Gastrocnemius medialis (tissue), 4 donors: ENCODE measurements around the gene SAMD1. TPM values are rescaled to one million over a fixed set of nuclear protein-coding genes. Genes with fewer than 3 reads are reported as not detected.

Source experiments
- ATAC-seq, 2 donors: fragments of 150-250 bp; one replicate each; pipeline ENCODE4 v1.9.1; 2016
- DNase-seq, 2 donors: peaks; one replicate each; pipeline ENCODE4 v3.0.0-alpha.2; 2019
- H3K27ac ChIP-seq, 4 donors: fragments of 200-600 bp; sonication (generic); 1 replicate in 1 of 4; 2 replicates in 3 of 4; pipeline ENCODE4 v1.5.1; 2016 to 2018; ENCODE audit warnings: mild to moderate bottlenecking in 2 of 4, moderate library complexity in 1 of 4
- H3K27me3 ChIP-seq, 3 donors: fragments of 200-600 bp; sonication (generic) in 2 of 3; 1 replicate in 1 of 3; 2 replicates in 2 of 3; pipeline versions ENCODE4 v1.5.1 to v1.6.0; 2016 to 2019; ENCODE audit warnings: mild to moderate bottlenecking in 1 of 3, moderate library complexity in 1 of 3
- H3K36me3 ChIP-seq, 2 donors: fragments of 200-600 bp; sonication (generic) in 1 of 2; one replicate each; pipeline ENCODE4 v1.5.1; 2017 to 2018
- H3K4me1 ChIP-seq, 2 donors: fragments of 200-600 bp; sonication (generic) in 1 of 2; one replicate each; pipeline ENCODE4 v1.5.1; 2016 to 2017; ENCODE audit warnings: mild to moderate bottlenecking in 2 of 2
- H3K4me3 ChIP-seq, 4 donors: fragments of 200-600 bp; sonication (generic) in 3 of 4; 1 replicate in 1 of 4; 2 replicates in 3 of 4; pipeline ENCODE4 v1.5.1; 2016 to 2019; ENCODE audit warnings: mild to moderate bottlenecking in 2 of 4
- H3K9me3 ChIP-seq, 3 donors: fragments of 200-600 bp; sonication (generic) in 2 of 3; 1 replicate in 1 of 3; 2 replicates in 2 of 3; pipeline ENCODE4 v1.5.1; 2016 to 2019
- CTCF ChIP-seq, 5 experiments: fragments of 450-650 bp in 3 of 5; fragments of 200-600 bp in 2 of 5; sonication (generic) in 2 of 5; IDR thresholded peaks in 4 of 5; conservative IDR thresholded peaks in 1 of 5; 1 replicate in 4 of 5; 2 replicates in 1 of 5; pipeline ENCODE4 v1.5.1; 2016 to 2019; ENCODE audit warnings: antibody characterized with exemption in 5 of 5, mild to moderate bottlenecking in 3 of 5, moderate library complexity in 3 of 5
- POLR2A ChIP-seq, 2 donors: fragments of 450-650 bp; IDR thresholded peaks; one replicate each; pipeline ENCODE4 v1.6.1; 2017; ENCODE audit warnings: antibody characterized with exemption in 2 of 2, mild to moderate bottlenecking in 2 of 2, moderate library complexity in 2 of 2
- in situ Hi-C, 4 donors: fragments of 200-750 bp; cut with MboI; loops; one replicate each; pipeline versions ENCODE4 v1.15.0 to v1.8.0; 2017; ENCODE audit warnings: low sequenced_read_pairs in 4 of 4
- intact Hi-C: fragments of 100-400 bp; cut with DNase I; formaldehyde crosslinking; loops from one replicate; pipeline ENCODE4 v1.15.1; 2023; ENCODE audit warnings: low total_unique reads
- total RNA-seq, 4 donors: library from RNA; depleted of rRNA; stranded (reverse); fragments of >200 nt; gene quantifications; one replicate each; pipeline versions ENCODE4 v1.1.0 to v1.2.3, GENCODE V29; 2016

Gene SAMD1
- total RNA-seq, 4 donors from 2014 or later: 15.1 to 71.8 (median 40.2) TPM

DNA sequence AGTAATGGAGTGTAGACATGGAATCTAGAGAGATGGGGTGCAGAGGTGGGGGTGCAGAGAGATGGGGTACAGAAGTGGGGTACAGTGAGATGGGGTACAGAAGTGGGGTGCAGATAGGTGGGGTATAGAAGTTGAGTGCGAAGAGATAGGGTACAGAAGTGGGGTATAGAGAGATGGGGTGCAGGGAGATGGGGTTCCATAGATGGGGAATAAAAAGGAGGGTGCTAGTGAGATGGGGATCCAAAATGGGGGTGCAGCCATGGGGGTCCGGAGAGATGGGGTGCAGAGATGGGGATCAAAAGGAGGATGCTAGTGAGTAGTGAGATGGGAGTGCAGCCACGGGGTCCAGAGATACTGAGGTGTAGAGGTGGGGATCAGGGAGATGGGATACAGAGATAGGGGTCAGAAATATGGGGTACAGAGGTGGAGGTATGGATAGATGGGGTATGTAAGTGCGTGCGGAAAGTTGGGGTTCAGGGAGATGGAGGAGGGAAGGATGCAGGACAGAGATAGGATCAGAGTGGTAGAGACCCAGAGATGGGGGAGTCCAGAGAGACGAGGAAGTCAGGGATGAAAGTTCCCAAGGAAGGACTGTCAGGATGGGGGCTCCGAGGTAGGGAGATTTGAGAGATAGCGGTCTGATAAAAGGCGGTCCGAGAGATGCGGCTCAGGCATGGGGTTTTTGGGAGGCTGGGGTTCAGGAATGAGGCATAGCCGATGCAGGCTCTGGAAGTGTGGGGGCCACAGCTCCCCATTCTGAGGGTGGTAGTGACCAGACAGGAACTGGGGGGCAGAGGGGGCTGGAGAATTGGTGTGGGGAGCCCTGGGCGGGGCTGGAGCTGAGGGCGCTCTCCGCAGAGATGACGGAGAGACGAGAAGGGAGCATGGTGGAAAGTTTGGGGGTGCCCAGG is 32.1 kb downstream of the SAMD1 start:
- Histone ChIP-seq H3K27me3 (peaks cover 20 to 59% (median 42%) of the 10 kb centered on the region in 3 donors), H3K4me3 (no peak overlapping the region), H3K27ac (no peak overlapping the region), H3K9me3 (no peaks in the 10 kb centered on the region), H3K36me3 (no peaks in the 10 kb centered on the region), H3K4me1 (peaks cover 0 to 4% of the 10 kb centered on the region in 2 donors)
- intact Hi-C loops (no loop called here), in situ Hi-C loops (loop anchor here (10.0 to 25.0 kb wide), 3 partner anchors 164 to 471 kb away; no protein-coding TSS in a partner anchor)
- no peak for TF ChIP-seq POLR2A (IDR thresholded peaks at IDR 0.05)
- no peak for TF ChIP-seq CTCF (IDR thresholded peaks at IDR 0.05 in 4 of 5, conservative IDR thresholded peaks at IDR 0.05 in 1 of 5)
- ATAC-seq (no peak), DNase-seq (no peak)

- Histone ChIP-seq H3K4me1 (peaks cover 0 to 4% of the 10 kb centered on the region in 2 donors), H3K27me3 (peaks cover 20 to 51% (median 42%) of the 10 kb centered on the region in 3 donors), H3K9me3 (no peaks in the 10 kb centered on the region), H3K4me3 (peak overlapping the region; percentile 32 to 47 (median 39)), H3K36me3 (no peaks in the 10 kb centered on the region), H3K27ac (no peak overlapping the region)
- TF ChIP-seq POLR2A (IDR thresholded peaks at IDR 0.05) (no peak), CTCF (IDR thresholded peaks at IDR 0.05 in 4 of 5, conservative IDR thresholded peaks at IDR 0.05 in 1 of 5) (no peak)
- DNase-seq (no peak), ATAC-seq (no peak)
- intact Hi-C loops: no loop called here
- in situ Hi-C loops: loop anchor here (10.0 to 25.0 kb wide), 3 partner anchors 162 to 470 kb away; no protein-coding TSS in a partner anchor
These were observed 33.7 kb downstream of the SAMD1 start for GRCh38 chr19:14056741-14057356.

DNA sequence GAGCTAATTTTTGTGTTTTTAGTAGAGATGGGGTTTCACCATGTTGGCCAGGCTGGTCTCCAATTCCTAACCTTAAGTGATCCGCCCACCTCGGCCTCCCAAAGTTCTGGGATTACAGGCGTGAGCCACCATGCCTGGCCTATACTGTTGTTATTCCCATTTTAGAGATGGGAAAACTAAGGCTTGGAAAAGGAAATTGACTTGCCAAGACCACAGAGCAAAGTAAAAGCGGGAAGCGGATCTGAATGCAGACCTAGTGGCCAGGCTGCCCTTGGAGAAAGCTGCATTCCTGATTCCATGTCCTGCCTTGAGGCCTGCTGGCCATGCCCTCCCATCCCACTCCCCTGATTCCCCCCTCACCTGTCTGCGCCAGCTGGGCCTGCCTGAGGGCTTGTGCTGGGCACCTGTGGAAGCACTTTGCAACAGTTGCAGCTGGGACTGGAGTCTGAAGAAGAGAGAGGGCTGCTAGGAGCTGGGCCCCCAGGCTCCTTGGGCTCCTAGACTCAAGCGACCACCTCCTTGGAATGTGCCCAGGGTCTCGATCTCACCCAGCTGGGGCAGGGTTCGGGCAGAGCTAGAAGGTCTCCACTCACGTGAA is 34.4 kb downstream of the SAMD1 start:
- Histone ChIP-seq H3K36me3 (no peaks in the 10 kb centered on the region), H3K27ac (no peak overlapping the region), H3K27me3 (peaks cover 20 to 44% (median 42%) of the 10 kb centered on the region in 3 donors), H3K4me3 (no peak overlapping the region), H3K4me1 (peaks cover 0 to 4% of the 10 kb centered on the region in 2 donors), H3K9me3 (no peaks in the 10 kb centered on the region)
- intact Hi-C loops (no loop called here), in situ Hi-C loops (loop anchor here (10.0 to 25.0 kb wide), 3 partner anchors 161 to 469 kb away; no protein-coding TSS in a partner anchor)
- ATAC-seq (no peak), DNase-seq (no peak)
- TF ChIP-seq CTCF (IDR thresholded peaks at IDR 0.05 in 4 of 5, conservative IDR thresholded peaks at IDR 0.05 in 1 of 5) (no peak), POLR2A (IDR thresholded peaks at IDR 0.05) (no peak)

- no peaks in the 10 kb centered on the region for H3K36me3 ChIP-seq
- DNase-seq (no peak), ATAC-seq (no peak)
- peaks cover 20 to 39% (median 36%) of the 10 kb centered on the region in 3 donors for H3K27me3 ChIP-seq
- H3K4me3 ChIP-seq: no peak overlapping the region
- intact Hi-C loops (no loop called here), in situ Hi-C loops (loop anchor here (10.0 to 25.0 kb wide), 3 partner anchors 161 to 468 kb away; no protein-coding TSS in a partner anchor)
- H3K4me1 ChIP-seq: peaks cover 0 to 4% of the 10 kb centered on the region in 2 donors
- H3K9me3 ChIP-seq: no peaks in the 10 kb centered on the region
- TF ChIP-seq CTCF (IDR thresholded peaks at IDR 0.05 in 4 of 5, conservative IDR thresholded peaks at IDR 0.05 in 1 of 5): no peak
- no peak for TF ChIP-seq POLR2A (IDR thresholded peaks at IDR 0.05)
- no peak overlapping the region for H3K27ac ChIP-seq
These were observed 35.2 kb downstream of the SAMD1 start for GRCh38 chr19:14055396-14055795.
